HG02885 (cell line): Measurements from ENCODE around the gene MYLK.

Experiments
- ATAC-seq: cut with Tn5 transposase; IDR thresholded peaks from one replicate; pipeline ENCODE4 v1.9.1; 2021; ENCODE audit warnings: mild to moderate bottlenecking; ENCODE audit not compliant: unreplicated experiment, poor library complexity

MYLK gene

DNA sequence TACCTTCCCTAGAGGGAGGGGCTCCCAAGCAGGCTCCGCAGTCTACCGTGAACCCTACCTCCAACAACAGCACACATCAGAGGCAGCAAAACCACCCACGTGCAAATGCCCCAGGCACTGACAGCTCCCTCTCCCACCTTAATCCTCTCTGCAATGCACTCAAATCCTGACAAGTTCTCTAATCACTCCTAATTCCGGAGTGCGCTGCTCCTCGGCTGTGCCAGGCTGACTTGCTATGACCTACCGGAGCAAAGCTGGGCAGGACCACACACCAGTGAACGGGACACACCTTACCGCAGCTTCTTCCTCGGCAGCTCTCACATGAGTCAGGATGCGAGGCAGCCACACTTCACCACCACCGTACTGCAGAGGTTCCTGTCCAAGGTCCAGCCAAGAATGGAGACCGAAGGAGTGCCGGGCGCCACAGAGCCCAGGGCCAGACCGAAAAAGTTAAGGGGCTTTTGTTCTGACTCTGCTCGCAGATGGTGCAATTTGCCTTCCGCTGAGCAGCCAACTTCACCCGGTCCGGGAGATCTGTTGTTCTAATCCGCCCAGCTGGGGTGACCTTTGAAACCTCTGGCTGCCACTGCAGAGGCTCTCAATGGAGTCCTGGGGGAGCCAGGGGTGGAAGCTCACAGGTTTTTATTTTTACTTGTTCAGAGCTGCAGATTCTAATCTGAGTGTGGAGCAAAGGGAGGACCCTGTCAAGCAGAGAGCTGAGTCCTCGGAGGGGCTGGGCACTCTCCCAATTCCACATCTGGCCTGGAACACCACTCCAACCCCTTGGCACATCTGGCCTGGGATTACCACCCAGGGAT lies 84.4 kb downstream of the MYLK start:
- no peak for ATAC-seq

DNA sequence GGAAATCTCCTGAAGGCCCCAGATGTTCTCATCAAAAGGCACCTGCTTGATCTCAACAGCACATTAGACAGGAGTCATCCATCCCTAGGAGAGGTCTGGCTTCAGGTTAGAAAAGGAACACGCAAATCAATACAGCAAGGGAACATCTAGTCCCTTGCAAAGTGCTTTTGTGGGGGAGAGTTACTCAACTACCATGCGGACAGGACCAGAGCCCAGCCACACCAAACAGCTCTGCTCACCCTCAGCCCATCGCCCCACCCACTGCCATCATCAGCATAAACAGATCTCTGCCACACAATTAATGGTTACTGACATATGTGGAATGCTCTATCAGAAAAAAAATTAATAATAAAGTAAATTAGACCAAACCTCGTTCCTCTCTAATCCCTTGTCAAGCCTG lies 85.6 kb downstream of the MYLK start:
- ATAC-seq = no peak

DNA sequence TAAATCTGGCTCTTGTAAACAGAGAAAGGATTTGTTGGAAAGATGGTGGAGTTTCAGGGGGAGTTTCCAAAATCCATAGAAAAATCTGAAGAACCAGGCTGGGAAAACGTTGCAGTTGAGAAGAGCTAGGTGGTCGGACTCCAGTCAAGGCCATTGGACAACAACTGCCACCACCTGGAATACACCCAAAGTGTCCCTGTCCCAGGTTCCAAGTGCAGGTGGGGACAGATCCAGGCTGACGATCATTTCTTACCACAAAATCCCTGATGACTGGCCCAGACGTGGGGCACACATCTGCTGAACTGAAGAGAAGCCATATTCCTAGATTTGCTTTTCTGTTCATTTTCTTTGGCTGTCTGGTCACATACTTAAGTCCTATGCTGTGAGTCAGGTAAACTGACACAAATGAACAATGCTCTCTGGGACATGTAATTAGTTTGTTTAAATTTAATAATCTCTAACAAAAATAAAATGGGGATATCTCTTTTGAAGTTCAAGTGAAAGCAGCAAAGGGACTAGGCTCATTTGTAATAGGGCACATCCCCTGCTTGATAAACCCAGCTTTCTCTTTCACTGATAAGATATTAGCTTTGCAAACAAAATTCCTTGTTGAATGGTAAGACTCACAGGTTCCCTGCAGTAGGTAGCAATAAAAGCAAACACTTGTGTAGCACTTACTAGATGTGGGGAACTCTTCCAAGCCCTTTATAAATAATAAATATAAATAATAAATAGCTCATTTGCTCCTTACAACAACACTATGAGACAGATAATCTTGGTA lies 88.5 kb downstream of the MYLK start:
- ATAC-seq = no peak

DNA sequence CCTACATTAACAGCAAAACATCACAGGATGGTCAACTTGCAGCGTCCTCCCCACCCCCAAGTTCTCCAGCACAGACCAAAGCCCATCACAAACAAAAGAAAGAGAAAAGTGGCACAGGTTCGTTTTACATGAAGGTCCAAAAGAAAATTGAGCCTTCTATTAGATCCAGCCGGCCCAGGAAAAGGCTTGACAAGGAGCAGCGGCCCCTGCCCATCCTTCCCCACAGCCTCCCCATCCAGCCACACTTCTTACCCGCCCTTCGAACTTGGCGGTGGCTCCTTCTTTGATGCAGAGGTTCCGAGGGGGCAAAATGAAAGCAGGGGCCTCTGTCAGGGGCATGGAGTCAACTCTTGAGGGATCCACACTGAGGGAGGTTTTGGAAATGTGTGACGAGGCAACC lies 90.7 kb downstream of the MYLK start:
- no peak for ATAC-seq

DNA sequence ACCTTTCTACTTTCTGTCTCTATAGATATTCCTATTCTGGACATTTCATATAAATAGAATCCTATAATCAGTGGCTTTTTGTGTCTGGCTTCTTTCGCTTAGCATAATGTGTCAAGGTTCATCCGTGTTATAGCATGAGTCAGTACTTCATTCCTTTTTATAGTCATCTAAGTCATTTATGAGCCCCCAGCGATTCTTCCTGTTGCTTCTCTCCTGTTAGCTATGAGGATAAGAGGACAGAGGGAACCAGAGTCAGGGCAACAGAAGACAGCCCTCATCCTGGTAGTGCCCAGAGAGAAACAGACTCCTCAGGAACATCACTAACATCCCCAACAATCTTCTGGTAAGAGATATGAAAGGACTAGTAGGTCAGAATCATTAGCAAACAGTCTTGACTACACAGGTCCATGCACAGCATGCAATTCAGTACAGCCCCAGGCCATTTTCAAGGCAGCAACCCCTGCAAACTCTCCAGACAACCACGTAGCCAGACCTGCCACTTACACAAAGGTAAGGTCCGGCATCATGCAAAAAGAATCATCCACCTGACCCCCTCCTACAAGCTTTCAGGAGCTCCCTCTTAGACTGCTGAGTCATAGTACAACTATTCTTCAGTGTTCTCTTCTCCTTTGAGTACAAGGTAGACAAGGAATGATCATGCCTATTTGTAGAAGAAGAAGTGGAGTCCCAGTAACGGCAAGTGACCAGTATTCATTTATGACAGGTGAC lies 91.5 kb downstream of the MYLK start:
- ATAC-seq = no peak

DNA sequence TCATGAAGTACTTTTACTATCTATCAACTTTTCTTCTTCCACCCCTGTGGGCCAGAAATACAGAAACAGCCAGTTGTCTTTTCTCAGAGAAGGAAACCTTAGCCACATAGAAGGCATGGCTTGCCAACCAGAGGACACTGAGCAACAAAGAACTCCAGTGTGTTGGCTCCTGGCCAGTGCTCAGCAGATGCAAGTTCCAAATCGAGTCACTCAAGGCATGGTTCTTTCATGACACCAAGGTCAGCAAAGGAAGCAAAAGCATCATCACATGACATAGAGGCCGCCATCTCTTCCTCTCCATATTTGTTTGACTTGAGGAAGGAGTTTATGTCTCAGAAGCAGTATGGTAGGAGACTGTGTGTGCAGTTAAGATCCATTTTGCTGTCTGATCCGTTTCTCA lies 92.2 kb downstream of the MYLK start:
- ATAC-seq = no peak

DNA sequence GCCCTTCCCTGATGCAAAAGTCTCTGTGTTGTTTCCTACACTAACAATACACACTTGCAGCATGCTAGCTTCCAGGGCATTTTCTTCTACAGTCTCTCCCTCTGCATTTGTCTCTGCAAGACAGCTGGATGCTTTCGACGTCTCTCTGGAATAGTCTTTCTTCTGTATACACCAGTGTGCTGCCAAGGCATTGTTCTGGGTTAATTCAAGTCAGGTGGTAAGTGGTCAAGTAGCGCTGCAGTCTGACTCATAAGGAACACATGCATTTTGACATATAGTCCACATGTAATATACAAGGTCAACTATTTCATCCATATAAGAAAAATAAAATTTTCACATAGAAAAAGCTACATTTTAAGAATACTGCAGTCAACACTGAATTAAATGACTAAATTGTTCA lies 92.7 kb downstream of the MYLK start:
- no peak for ATAC-seq

DNA sequence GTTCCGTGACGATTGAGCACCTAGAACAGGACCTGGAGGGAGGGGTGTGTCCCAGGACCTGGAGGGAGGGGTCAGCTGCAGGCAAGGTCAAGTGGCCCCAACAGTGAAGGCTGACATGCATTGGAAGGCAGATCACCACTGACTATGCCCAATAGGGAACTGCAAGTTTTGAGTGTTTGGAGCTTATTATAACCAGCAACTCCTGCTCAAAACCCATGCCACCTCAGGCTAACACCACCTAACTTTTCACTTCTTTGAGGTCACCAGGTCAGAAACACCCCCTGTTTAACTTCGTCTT lies 93.1 kb downstream of the MYLK start:
- ATAC-seq = no peak

DNA sequence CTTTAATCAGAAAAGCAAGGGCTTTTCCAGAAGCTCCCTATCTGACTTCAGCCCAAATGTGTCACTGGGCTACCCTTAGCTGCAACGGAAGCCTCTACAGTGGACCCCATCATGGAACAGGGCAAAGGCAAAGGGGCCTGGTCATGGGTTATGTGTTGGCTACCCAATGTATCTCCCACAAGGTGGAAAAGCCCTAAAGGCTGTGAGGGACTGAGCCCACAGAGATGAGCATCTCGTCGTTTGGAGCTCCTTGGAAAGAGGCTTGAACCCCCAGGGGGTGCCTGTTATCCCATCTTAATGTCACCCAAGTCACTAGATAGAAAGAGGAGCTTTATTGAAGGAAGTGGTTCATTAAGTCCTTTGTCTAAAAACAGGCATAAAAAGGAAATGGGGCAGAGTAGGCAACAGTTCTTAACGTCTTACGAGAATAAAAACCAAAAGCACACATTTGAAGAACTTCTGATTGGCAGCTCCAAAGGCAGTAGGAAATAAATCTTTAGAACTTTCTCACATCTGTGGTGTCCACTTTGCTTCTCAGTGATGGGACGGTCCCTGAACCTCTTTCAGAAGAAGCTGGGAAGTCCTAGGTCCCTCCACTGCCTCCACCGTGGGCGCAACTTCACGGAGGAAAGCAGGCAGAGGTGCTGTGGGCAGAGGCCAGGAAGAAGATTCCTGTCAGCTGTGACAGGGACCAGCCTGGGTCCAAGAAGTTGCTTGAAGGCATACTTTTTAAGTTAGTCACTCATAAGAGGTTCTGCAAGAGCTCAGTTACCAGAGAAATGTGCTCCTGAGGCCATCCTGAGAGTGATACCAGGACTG lies 93.7 kb downstream of the MYLK start:
- no peak for ATAC-seq

DNA sequence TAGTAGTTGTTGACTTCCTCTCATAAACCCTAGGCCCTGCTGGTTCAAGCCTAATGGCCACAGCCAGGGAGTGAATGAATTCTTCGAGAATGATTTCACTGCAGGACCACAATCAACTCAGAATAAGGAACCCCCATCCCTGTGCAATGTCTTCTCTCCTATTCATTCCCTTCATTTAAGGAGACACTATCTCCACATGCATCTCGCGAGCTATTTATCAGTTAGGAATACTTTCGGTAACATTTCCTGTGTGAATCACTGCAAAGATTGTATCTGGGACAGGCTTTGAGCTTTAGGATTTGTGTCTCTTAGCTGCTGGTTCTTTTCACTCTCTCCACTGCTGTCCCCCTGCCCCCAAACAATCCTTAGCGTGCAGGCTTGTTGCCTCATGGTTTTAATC lies 94.4 kb downstream of the MYLK start:
- no peak for ATAC-seq

DNA sequence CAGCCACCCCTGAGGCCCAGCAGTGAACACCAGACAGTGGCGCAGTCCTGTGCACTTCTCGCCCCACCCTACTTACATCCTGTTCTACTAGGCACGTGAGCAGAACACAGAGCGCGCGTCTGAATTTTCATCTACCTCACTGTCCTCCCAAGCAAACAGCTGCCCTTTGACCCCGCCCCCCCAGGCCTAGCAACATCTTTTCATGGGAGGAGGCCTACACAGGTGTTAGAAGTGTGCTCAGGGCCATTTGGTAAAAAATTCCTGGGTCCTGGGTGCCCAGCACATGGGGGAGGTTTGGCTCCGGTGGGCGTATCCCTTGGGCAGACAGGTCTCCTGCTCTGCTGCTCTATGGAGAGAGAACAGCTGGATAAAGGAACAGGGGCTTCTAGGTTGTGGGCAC lies 95.0 kb downstream of the MYLK start:
- no peak for ATAC-seq

DNA sequence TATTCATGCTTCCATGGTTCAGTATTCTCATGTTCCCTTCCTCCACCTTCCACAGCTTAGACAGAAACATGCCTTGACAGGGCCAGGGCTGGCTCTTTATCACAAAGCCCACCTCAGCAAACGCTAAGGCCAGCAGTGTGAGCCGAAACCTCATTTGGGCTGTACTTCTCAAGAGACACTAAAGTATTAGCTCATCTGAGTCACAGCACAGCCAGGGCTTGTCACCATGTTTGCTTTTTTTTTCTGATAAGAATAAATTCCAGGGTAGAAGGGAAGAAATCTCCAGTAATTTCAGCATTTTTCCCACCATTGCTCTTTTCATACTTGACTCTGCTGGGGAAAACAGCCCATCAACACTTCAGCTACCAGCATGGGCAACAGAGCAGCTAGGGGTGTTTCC lies 95.4 kb downstream of the MYLK start:
- no peak for ATAC-seq

DNA sequence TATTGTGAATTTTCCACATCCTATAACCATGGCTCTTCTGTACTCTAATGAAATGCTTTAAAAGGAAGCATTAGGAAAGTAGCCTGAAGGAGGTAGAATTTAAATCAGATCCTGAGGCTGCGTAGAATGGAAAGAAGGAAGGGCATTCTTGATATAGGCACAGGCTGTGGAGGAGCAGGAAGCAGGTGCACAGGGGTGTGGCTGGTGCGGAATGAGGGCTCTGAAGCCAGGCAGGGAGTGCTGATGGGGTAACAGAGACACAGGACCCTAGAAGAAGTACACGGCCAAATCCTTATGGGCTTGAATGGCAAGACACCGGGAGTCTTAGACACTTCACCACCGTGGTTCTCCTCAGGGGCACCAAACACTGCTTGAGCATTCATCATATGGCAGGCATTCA lies 97.0 kb downstream of the MYLK start:
- ATAC-seq = no peak

DNA sequence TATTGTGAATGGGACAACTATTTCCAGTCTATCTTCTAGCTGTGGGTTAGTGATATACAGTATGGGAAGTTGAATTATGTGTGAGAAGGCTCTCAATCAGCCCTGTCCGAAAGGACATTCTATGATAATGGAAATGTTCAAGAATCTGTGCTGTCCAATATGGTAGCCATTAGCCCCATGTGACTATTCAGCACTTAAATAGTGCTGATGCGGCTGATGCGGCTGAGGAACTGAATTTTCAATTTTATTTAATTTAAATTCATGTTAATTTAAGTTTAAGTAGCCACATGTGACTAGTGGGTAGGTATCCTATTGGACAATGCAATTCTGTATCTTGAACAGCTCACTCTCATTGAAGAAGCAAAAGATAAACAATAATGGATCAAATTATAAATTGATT lies 98.5 kb downstream of the MYLK start:
- no peak for ATAC-seq

DNA sequence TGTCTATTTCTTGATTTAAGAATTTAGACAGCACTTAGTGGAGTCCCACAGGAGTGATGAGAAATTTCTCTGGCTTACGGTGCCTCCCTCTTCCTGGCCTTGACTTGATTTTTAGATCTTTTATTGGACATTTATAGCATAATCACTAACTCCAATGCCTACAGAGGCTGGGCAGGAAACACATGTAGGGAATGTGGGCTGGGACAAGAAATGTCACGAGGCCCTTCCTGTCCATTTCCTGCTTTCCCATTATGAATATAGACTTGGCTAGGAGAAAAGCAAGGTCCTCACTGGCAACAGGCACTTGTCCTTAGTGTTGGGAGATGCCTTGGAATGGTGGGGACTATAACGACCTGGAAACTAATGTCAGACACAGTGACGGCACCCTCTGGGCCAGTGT lies 100.3 kb downstream of the MYLK start:
- ATAC-seq = no peak

DNA sequence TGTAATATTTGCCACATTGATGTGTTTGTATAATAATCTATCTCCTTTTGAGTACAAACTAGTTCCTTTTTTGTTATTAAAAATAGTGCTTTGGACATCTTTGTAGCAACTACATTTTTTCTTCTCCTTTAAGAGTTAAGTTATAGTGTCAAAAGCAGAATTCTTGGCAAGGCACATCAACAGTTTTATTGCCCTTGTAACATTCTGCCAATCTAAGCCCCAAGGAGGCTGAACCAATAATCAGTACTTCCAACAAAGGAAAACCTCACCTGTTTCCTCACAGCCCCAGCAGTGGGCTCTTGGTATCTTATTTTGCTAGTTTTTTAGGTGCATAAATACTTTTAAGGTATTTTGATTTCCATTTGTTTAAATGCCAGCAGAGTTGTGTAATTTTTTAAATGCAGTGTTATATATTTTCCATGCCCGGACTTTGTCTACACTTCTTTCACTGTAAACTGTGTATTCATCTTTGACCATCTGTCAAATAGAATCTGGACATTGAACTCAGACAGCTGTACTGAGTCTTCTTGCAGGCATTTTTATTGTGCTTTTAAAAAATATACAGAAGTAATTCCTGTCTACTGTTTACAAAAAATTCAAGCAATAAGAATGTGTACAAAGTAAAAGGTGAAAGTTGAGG lies 101.0 kb downstream of the MYLK start:
- ATAC-seq = no peak

DNA sequence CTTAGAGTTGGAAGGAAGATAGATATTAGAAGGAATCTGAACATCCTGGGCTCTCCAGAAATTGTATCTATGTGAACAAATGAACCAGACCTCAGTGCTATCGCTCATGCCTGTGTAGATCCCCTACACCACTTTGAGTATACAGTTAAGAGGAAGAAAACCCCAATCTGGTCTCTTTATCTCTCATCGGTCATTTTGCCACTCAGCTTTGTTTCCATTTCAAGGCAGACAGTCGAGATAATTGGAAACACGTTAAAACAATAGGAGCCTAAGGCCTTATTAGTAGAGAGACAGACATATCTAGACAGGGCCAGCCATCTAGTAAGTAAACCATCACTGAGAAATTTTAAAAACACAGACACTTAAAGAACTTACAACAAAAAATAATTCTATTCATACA lies 101.6 kb downstream of the MYLK start:
- ATAC-seq = no peak

DNA sequence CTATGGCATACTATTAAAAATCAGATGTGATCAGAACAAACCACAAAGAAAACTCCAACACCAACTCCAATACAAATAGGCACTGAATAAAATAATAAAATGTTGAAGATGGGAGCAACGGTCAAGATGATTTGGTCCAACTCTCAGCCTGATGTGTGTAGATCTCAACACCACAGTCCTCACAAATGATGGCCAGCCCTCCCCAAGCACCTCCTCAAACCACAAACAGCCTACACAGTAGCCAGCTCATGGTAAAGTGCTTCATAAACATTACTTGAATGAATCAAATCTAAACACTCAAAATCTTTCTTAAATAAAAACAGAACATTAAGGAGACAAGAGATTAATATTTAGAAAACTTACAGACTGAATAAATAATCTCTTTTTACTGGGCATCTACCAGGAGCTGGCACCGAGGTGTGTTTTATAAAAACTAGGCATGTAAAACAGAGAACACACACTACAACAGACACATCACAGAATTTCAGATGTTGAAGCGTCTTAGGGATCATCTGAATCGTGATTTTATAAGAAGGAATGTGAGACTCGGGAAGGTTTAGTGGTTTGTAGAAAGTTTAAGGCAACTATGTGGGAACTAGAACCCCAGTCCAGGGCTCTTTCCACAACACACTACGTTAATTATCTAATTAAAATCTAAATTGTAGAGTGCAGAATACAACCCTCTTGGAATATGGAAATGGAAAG lies 102.4 kb downstream of the MYLK start:
- ATAC-seq = no peak

DNA sequence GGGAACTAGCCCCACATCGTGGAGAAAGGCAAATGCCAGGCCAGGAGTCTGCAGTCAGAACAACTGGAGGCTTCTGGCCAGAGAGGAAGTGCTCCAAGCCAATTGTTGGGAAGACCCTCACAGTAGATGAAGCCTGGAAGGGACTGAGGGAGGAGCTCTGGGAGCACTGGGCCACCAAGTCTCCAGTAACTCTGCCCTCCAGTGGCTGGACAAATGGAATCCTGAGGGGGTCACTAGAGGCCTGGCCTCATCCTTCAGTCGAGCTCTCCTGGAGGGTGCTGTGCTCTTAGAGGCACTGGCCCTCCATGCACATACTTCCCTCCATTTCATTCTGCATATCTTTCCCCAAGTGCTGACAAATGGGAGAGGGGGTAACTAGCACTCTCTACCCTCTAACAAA lies 103.0 kb downstream of the MYLK start:
- ATAC-seq = no peak

DNA sequence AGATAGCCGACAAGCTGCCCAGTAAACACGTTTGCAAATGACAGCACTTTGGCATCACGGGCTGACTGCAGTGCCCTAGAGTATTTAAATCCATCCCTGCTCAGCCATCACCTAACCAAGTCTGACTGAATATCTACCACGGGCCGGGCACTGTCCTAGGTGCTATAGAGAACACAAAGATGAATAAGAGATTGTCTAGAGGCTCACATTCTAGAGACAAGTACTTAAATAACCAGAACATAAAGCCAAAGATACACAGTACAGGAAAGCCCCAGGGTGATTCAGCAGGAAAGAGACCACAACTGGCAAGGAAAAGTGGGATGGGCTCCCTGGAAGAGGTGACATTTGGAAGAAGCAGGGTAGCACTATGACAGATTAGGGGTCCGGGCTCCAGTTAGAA lies 103.5 kb downstream of the MYLK start:
- no peak for ATAC-seq
